Measurements from ENCODE around the gene MSRB3.

The MSRB3 gene

DNA sequence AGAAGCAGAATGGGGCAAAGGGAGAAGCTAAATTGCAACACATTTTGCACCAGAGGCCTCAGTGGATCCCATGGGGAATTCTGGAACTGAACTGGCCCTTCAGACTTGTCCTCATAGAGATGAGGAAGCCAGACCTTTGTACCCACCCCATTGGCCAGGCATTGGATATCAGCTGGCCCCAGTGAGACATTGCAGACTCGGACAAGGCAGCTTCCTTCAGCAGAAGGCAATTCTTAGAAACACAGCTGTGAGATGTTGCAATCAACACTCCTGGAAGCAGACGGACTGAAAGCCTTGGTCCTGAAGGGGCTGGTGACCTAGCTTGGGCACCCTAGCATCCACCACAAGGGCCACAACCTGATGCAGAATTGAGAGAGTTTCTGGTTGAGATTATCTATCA, 218.1 kb downstream of the MSRB3 start:
- H3K27me3 ChIP-seq (ENCODE audit: low read depth): 0 out of 2 replicates have a peak, but pooled peaks cover 8% of the 10 kb centered on the region
- DNase-seq (ENCODE audit: low spot score in 2 of 2): no peak
- no peaks in the 10 kb centered on the region for H3K4me1 ChIP-seq
- H3K9me3 ChIP-seq: no peaks in the 10 kb centered on the region
- no peaks in the 10 kb centered on the region for H3K36me3 ChIP-seq (replicated peaks)
- in situ Hi-C loops (cut with MboI; ENCODE audit: low sequenced_read_pairs): no loop called here
- H3K4me3 ChIP-seq: no peak overlapping the region

DNA sequence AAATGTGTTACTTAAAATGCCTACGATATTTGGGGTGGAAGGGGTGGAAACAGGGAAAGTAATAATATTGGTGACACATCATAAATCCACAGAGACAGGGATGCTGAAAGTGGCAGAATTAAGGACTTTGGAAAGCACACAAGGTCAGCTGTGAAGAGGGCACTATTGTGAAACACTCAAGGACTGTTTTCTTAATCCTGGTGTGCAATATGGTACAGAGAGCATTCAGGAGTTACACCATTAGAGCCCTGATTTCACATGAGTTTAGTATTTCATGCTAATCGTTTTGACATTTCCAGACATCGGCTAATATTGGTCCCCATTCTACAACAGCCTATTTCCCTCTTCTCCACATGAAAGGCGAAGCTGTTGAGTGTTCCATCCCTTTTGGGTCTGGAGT, 219.2 kb downstream of the MSRB3 start:
- in situ Hi-C loops (cut with MboI; ENCODE audit: low sequenced_read_pairs): no loop called here
- no peak for DNase-seq (ENCODE audit: low spot score in 2 of 2)
- no peaks in the 10 kb centered on the region for H3K4me1 ChIP-seq
- peaks cover 8% of the 10 kb centered on the region; the same call in 1 of the 2 replicates for H3K27me3 ChIP-seq (ENCODE audit: low read depth)
- H3K4me3 ChIP-seq: no peak overlapping the region
- H3K36me3 ChIP-seq (replicated peaks): no peaks in the 10 kb centered on the region
- no peaks in the 10 kb centered on the region for H3K9me3 ChIP-seq

DNA sequence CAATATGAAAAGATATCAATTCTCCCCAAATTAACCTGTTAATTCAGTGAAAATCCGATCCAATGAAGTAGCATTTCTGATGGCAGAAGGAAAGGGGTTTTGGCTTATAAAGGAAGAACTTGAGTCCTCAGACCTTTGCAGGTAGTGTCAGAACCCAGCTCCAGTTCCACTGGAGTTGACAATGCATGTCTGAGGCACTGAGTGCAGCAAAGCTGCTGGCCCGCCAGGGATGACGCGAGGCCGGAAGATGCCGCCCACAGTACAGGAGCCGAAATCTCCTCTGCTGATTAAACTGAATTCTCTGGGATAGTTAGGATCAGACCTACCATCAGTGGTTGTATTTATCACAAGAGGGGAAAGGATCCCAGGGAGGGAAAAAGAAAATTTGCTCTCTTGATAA, 220.7 kb downstream of the MSRB3 start:
- Histone ChIP-seq H3K9me3 (no peaks in the 10 kb centered on the region), H3K4me3 (no peak overlapping the region), H3K27me3 (ENCODE audit: low read depth) (peaks cover 9% of the 10 kb centered on the region; the same call in 1 of the 2 replicates), H3K36me3 (replicated peaks) (no peaks in the 10 kb centered on the region), H3K4me1 (no peaks in the 10 kb centered on the region)
- in situ Hi-C loops (cut with MboI; ENCODE audit: low sequenced_read_pairs): no loop called here
- DNase-seq (ENCODE audit: low spot score in 2 of 2): no peak

DNA sequence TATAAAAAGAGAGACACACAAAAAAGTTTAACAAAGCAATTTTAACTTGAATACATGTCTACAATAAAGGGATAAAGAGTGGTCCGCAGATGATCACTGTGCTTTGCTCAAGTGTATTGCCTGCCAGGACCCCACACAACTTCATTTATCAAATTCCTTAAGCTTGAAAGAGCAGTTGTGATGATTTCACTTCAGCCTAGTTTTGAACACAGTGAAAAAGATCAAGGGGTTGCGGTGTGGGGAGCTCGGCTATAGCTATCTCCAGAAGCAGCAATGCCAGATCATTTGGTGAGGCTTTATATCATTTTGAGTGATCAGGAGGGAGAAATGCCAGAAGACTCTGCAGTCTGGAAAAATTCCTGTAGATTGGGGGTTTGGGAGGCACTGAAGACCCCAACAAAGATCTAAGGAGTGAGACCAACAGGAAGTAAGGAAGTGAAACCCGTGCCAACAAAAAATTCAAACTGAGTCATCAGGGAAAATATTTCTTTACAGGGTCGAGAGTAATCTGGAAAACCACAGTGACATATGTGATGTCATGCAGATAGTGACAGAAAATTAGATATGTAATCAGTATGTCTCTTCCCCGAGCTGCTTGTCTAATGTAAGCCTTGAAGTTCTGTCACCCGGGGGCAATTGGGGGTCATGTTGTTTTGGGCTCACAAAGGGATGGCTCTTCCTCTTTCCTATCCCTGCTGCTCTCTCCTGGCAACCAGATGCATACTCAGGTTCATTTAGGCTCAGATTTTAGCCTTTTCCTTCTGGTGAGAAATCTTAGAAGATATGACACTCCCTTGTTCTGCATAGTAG, 221.8 kb downstream of the MSRB3 start:
- Histone ChIP-seq H3K9me3 (no peaks in the 10 kb centered on the region), H3K4me1 (no peaks in the 10 kb centered on the region), H3K4me3 (no peak overlapping the region), H3K36me3 (replicated peaks) (no peaks in the 10 kb centered on the region), H3K27me3 (ENCODE audit: low read depth) (peaks cover 15% of the 10 kb centered on the region)
- in situ Hi-C loops (cut with MboI; ENCODE audit: low sequenced_read_pairs): no loop called here
- DNase-seq (ENCODE audit: low spot score in 2 of 2): no peak

DNA sequence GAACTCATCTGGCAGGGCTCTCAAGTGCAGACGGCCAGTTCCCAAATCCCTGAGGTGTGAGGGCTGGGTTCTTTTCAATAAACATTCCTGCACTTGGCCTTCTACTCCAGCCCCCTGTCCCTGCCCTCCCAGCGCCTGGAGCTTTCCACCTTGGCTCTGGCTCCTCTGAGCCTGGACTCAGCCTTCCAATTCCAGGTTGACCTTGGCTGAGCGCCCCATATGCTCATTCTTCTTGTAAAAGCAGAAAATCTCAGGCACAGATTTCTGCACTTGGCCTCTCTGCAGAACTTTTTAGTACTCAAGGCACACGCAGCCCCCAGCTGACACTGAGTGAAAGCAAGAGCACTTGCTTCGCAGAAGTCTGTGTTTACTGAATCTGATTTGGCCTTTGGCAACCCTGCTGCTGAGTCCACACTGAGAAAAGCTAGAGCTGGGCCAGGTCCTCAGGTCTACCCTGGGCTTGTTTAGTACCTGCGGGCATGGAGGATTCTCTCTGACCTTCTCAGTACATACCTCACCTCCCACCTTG, 222.7 kb downstream of the MSRB3 start:
- no peaks in the 10 kb centered on the region for H3K9me3 ChIP-seq
- H3K27me3 ChIP-seq (ENCODE audit: low read depth): peaks cover 19% of the 10 kb centered on the region
- no peak overlapping the region for H3K4me3 ChIP-seq
- in situ Hi-C loops (cut with MboI; ENCODE audit: low sequenced_read_pairs): no loop called here
- DNase-seq (ENCODE audit: low spot score in 2 of 2): no peak
- H3K36me3 ChIP-seq (replicated peaks): no peaks in the 10 kb centered on the region
- no peaks in the 10 kb centered on the region for H3K4me1 ChIP-seq

DNA sequence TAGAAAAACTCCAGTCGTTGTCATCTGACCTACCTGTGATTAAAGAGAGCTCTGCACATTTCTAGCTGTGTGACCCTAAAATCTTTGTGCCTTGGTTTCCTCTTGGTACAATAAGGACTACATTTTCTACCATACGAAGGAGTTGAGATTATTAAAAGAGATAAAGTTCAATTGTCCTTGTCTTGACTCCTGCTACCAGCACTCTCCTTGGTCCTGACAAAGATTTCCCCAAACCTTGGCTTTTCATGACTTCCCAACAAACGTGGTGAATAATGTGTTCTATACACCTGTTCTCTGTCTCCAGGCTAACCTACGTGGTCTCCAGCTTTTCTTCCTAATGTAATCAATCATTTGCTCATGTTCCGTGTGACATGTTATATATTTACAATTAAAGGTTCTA, 223.5 kb downstream of the MSRB3 start:
- H3K9me3 ChIP-seq: no peaks in the 10 kb centered on the region
- no peaks in the 10 kb centered on the region for H3K36me3 ChIP-seq (replicated peaks)
- in situ Hi-C loops (cut with MboI; ENCODE audit: low sequenced_read_pairs): no loop called here
- H3K4me3 ChIP-seq: no peak overlapping the region
- H3K4me1 ChIP-seq: no peaks in the 10 kb centered on the region
- H3K27me3 ChIP-seq (ENCODE audit: low read depth): peaks cover 19% of the 10 kb centered on the region
- DNase-seq (ENCODE audit: low spot score in 2 of 2): no peak

DNA sequence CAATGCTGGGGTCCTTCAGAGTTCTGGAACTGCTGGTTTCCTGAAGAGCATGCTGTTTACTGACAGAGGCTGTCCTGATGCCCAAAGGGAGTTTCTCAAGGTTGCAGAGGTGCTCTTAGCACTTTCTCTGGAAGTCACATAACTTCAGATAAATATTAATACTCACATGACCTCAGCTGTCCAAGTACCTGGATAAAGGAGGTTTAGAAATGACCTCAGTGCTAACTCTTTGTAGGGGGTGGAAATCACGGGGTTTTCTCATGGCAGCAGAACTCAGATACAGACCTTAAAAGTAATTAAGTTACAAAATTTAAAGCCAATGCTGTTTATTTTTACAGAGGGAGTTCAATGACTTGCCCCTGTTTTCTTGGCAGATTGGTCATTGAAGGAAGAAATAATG, 225.9 kb downstream of the MSRB3 start:
- in situ Hi-C loops (cut with MboI; ENCODE audit: low sequenced_read_pairs): no loop called here
- H3K9me3 ChIP-seq: no peaks in the 10 kb centered on the region
- no peaks in the 10 kb centered on the region for H3K36me3 ChIP-seq (replicated peaks)
- H3K4me1 ChIP-seq: no peaks in the 10 kb centered on the region
- no peak for DNase-seq (ENCODE audit: low spot score in 2 of 2)
- H3K4me3 ChIP-seq: no peak overlapping the region
- peaks cover 11% of the 10 kb centered on the region for H3K27me3 ChIP-seq (ENCODE audit: low read depth)

DNA sequence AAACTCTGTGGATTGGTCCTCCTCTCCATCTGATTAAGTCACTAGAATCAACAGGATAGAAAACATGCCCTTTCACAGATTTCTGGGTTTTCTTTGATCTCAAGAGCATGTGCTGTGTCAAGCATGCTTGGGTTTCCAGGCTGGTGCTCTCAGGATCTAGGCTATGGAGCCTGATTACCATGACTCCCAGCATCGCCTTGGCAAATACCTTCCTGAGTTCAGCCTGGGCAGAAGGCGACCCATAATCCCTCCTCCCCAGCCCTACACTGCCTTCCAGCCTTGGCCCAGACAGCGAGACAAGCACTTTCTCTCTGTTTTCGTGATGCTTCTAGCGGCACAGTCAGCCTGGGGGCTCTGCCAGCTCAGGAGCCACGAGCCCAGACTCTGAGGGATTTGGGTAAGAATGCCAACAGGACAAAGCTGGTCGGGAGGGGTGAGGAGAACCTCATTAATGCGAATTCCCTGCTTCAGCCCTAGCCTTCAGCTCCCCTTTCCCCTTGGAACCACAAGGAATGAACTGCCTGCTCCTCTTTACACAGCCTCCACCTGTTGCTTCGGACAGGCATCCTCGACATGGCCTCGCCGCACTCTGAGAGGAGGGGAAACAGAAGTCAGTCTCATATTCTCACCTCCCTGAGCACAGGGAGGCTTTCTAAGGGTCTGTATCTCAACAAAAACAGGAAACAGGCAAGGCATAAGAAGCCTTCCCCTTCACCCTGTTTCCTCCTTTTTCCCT, 227.1 kb downstream of the MSRB3 start:
- Histone ChIP-seq H3K27me3 (ENCODE audit: low read depth) (peaks cover 11% of the 10 kb centered on the region), H3K36me3 (replicated peaks) (no peaks in the 10 kb centered on the region), H3K4me3 (no peak overlapping the region), H3K9me3 (no peaks in the 10 kb centered on the region), H3K4me1 (no peaks in the 10 kb centered on the region)
- in situ Hi-C loops (cut with MboI; ENCODE audit: low sequenced_read_pairs): no loop called here
- no peak for DNase-seq (ENCODE audit: low spot score in 2 of 2)

DNA sequence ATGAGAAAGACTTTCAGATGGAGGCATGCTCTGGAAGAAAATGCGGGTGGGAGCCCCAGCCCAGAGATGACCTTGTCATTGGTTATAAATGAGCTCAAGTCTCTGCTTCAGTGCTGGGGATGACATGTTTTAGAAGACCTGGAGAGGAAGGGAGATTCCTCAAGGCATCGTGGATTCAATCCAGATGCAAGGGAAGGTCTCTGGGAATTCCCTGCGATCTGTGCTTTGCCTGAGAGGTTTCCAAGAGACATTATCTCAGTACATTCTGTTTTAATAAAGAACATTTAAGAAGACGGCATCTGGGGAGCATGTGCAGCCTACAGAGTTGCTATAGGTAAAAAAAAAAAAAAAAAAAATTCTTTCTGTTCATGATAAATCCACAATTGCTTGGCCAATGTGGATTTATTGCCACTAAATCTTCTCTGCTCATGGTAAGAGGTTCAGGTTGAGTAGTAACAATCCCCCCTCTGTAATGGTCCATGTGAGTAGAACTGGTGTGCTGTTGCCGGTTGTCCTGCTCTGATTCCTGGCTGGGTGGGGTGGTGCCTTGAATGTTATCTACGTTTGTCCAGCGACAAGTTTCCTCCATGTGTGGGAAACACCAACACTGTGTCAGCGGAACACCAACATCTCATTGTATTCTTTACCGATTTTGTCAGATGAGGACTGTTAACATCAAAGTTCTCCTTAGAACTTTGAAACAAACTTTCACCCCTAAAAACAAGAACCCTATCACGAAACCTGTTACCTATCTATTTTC, 230.0 kb downstream of the MSRB3 start:
- in situ Hi-C loops (cut with MboI; ENCODE audit: low sequenced_read_pairs): no loop called here
- H3K36me3 ChIP-seq (replicated peaks): no peaks in the 10 kb centered on the region
- DNase-seq (ENCODE audit: low spot score in 2 of 2): no peak

DNA sequence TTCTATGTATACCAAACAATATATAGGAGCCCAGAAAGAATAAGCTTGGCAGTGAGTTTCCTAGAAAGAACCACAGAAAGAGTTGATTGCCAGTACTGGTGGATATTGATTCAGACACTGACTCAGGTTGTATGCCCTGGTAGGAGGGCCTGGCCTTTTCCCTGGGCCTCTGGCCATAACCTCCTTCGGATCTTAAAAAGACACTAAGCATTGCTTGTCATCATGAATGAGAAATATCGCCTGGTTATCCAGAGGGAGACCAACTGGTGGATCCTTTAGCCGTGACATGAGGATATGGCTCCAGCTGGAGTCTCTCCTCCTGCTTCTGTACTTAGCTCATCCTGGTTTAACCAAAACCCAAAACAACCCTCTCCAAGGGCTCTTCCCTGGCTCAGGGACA, 231.5 kb downstream of the MSRB3 start:
- Histone ChIP-seq H3K9me3 (no peaks in the 10 kb centered on the region), H3K4me3 (no peak overlapping the region), H3K27me3 (ENCODE audit: low read depth) (peaks cover 7% of the 10 kb centered on the region), H3K4me1 (no peaks in the 10 kb centered on the region), H3K36me3 (replicated peaks) (no peaks in the 10 kb centered on the region)
- DNase-seq (ENCODE audit: low spot score in 2 of 2): no peak
- in situ Hi-C loops (cut with MboI; ENCODE audit: low sequenced_read_pairs): no loop called here

More for the DNA sequence above, 230.0 kb downstream of the MSRB3 start:
- Histone ChIP-seq H3K4me3 (no peak overlapping the region), H3K9me3 (no peaks in the 10 kb centered on the region), H3K27me3 (ENCODE audit: low read depth) (peaks cover 11% of the 10 kb centered on the region), H3K4me1 (no peaks in the 10 kb centered on the region)

DNA sequence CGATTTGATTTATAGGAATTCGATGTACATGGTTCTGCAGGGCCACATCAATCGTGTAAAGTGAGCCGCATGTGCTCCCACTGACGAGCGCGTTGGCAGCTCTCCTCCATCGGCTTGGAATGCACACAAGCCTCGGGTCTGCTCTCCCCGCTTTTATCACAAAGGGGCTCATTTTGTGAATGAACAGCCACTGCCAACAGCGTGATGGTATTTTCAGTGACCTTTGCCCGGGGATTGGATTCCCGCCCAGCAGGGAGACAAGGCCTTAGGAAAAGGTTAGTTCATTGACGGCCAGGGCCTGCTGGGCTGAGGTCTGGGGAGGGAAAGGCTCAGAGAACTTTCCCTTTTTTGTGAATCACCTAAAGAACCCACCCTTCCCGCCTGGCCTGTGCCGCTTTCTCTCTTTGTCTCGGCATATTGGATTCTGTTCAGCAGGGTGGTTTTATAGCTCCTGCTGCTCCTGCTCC, 232.1 kb downstream of the MSRB3 start:
- DNase-seq (ENCODE audit: low spot score in 2 of 2): no peak
- in situ Hi-C loops (cut with MboI; ENCODE audit: low sequenced_read_pairs): no loop called here
- no peaks in the 10 kb centered on the region for H3K9me3 ChIP-seq
- peaks cover under 1% of the 10 kb centered on the region for H3K27me3 ChIP-seq (ENCODE audit: low read depth)
- H3K4me3 ChIP-seq: no peak overlapping the region
- no peaks in the 10 kb centered on the region for H3K4me1 ChIP-seq
- no peaks in the 10 kb centered on the region for H3K36me3 ChIP-seq (replicated peaks)

DNA sequence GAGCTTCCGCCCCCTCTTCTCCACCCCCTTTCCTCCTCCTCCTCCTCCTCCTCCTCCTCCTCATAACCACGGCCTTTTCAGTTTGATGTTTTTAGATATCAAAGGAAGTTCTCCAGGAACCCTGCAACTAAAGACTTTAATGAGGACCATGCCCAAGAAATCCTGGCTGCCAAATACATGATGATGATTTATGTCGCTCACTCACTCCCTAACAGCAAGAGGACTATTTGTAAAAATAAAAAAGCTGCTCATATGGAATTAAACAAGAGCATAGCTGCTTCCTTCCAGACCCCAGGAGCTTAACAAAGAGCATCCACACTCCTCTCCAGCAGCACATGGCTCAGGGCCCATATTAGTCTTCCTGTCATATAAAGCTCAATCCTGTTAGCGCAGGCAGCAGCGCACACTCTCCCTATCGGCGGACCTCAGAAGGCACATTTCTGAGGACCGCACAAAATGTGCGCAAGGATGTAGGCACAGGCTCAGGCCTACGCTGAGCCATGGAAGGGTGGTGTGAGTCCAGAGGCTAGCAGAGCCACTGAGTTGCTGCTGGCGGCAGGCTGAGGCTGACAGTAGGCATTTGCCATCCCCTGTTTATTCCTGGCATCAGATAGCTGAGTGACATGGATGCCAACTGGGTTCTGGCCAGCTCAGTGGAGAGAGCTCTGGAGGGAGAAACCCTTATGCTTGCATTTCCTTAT, 232.8 kb downstream of the MSRB3 start:
- no peak for DNase-seq (ENCODE audit: low spot score in 2 of 2)
- Histone ChIP-seq H3K4me1 (no peaks in the 10 kb centered on the region), H3K9me3 (no peaks in the 10 kb centered on the region), H3K36me3 (replicated peaks) (no peaks in the 10 kb centered on the region), H3K4me3 (no peak overlapping the region), H3K27me3 (ENCODE audit: low read depth) (no peaks in the 10 kb centered on the region; the same call in 1 of the 2 replicates)
- in situ Hi-C loops (cut with MboI; ENCODE audit: low sequenced_read_pairs): no loop called here

DNA sequence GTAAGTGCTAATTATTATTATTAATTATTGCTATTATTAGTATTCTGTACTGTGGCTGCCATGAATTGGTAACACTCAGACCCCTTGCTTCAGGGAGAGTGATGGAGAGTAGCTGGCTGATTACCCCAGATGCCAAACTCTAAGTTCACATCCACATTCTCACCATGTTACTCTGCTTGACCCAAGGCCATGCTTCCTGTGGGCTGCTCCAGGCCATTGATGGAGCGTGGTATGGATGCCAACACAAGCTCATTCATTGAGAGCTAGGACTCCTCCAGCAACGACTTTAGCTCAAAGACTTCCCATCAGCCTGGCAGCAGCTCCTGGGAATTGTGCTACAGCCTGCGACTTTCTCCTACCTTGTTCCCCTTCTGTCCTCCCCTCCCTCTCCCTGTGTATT, 233.4 kb downstream of the MSRB3 start:
- no peaks in the 10 kb centered on the region for H3K36me3 ChIP-seq (replicated peaks)
- no peaks in the 10 kb centered on the region for H3K4me1 ChIP-seq
- H3K4me3 ChIP-seq: no peak overlapping the region
- no peak for DNase-seq (ENCODE audit: low spot score in 2 of 2)
- H3K27me3 ChIP-seq (ENCODE audit: low read depth): no peaks in the 10 kb centered on the region; the same call in 1 of the 2 replicates
- in situ Hi-C loops (cut with MboI; ENCODE audit: low sequenced_read_pairs): no loop called here
- H3K9me3 ChIP-seq: no peaks in the 10 kb centered on the region
